ENCODE data around the gene GBX2.

Gene GBX2

GRCh38 chr2:236180831-236181453 is 12.8 kb upstream of the GBX2 start:
- no peak for DNase-seq (ENCODE audit: low read depth)

DNA sequence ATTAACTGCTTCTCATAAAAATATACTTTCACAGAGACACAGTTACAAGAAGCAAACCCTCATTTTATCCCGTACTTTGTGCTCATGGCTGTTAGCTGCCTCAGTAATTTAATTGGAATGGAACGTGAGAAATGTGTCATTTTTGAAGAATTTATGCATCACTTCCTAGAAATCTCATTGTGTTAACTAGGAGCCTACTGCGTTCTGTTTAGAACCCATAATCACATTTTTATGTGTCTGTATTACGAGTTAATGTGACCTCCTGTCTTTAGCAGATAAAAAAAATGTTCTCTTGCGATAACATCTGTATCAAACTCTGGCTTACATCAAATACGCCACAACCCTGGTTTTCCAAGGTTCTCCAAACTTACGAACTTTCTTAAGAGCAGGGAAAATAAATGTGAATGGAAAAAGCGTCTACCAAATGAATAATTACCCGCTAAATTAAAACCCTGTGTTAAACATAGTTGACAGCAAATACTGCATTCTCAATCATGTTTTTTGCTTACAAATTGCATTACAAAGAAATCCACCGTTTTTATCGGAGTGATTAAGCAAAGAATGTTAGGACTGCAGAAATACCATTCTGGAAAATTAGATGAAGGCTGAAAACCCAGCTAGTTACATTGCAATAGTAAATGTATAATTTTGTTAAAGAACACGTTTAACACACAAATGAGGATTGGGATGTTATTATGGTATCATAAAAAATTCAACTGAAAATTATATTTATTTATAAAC is 12.1 kb upstream of the GBX2 start:
- DNase-seq (ENCODE audit: low read depth), result no peak

DNA sequence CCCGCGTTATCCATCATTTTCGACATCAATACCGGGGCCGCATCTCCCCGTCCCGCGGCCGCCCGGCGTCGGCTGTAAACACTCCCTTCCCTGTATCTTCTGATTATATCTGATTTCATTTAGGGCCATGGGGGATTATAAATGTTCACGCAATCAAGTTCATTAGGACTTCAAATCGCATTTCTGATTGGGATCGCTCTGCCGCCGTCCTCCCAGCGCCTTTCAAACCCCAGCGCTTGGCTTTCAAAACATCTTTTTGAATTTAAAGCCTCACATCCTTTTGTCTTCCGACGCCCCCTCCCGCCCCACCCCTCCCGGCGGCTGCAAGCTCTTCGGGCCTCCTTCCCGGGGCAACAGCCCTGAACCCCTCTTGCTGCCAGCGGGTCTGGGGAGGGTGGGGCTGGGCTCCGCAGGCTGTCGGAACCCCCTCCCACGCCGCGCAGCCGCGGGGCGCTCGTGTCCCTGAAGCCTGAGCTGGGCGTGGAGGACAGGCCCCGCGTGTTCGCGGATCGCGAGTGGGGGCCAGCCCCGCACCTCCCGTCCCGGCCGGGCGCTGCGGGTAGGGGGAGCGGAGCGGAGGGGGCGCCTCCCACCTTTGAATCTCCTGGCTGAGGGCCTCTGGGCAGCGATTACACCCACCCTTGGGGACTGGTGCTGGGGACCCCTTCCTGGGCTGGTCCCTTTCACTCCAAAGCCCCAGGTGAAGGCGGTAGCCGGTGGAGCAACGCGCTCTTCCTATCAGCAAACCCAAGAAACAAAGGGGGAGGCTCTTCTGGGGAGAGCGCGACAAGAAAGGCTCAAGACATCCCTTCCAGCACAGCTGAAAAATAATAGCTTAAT is 11.3 kb upstream of the GBX2 start:
- no peak for DNase-seq (ENCODE audit: low read depth)

- DNase-seq (ENCODE audit: low read depth), result no peak
Measured at GRCh38 chr2:236178890-236179235, 10.7 kb upstream of the GBX2 start.

DNA sequence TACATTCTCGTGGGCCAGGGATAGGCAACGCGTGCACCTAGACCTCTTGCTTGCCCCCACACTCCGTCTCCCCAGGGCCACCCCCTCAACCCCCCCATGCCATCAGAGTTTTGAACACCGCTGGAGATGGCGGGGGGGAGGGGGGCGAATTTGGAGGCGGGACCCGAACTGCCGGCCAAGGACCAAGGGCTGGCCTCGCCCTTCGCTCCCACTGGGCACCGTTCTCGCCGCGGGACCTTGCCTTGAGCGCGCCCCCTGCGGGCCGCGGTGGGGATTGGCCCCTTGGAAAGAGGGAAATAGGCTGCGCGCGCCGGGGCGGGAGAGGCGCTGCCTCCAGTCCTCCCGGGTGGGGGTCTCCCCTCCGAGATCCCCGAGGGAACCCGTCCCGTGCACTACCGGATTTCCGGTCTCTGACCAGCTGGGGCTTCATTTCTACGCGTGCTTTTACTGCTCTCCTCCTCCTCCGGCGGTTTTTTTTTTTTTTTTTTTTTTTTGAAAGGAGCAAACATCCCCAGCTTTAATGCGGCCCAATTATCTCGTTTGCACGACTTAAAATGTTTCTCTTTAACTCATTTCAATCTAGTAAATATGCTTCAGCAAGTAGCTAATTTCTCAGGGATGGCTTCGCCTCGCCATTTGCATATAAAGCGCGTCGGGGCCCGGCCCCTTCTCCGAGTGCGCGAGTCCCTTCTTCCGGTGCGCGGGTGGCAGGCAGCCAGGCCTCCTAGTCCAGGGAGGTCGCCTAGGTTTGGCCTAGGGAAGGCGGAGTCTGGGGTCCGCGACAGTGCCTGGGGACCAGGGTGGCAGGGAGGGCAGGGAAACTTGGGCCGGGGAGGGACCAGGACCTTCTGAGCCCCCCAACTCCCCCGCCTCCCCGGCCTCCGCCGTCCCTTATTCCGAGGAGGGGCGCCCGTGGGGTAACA is 10.0 kb upstream of the GBX2 start:
- DNase-seq (ENCODE audit: low read depth), result no peak

DNA sequence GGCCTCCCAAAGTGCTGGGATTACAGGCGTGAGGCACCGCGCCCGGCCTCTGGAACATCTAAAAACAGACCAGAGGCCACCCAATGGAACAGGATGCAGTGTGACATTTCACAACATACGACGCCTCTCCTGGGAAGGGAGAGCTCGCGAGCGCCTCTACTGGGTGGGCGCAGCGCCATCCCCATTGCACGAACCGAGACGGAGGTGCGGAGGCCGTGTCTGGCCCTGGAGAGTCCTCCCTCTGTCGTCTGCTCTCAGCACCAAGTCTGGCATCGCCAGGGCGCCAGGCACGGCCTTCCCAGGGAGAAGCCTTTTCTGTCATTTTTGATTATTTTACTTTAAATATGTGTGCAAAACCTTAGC is 9.4 kb upstream of the GBX2 start:
- DNase-seq (ENCODE audit: low read depth), result no peak

GRCh38 chr2:236176951-236177350 is 8.8 kb upstream of the GBX2 start:
- no peak for DNase-seq (ENCODE audit: low read depth)

GRCh38 chr2:236176417-236176816 is 8.2 kb upstream of the GBX2 start:
- no peak for DNase-seq (ENCODE audit: low read depth)

- no peak for DNase-seq (ENCODE audit: low read depth)
Measured at GRCh38 chr2:236175548-236176150, 7.5 kb upstream of the GBX2 start.

- DNase-seq (ENCODE audit: low read depth), result no peak
Measured at GRCh38 chr2:236173729-236174607, 5.8 kb upstream of the GBX2 start.

DNA sequence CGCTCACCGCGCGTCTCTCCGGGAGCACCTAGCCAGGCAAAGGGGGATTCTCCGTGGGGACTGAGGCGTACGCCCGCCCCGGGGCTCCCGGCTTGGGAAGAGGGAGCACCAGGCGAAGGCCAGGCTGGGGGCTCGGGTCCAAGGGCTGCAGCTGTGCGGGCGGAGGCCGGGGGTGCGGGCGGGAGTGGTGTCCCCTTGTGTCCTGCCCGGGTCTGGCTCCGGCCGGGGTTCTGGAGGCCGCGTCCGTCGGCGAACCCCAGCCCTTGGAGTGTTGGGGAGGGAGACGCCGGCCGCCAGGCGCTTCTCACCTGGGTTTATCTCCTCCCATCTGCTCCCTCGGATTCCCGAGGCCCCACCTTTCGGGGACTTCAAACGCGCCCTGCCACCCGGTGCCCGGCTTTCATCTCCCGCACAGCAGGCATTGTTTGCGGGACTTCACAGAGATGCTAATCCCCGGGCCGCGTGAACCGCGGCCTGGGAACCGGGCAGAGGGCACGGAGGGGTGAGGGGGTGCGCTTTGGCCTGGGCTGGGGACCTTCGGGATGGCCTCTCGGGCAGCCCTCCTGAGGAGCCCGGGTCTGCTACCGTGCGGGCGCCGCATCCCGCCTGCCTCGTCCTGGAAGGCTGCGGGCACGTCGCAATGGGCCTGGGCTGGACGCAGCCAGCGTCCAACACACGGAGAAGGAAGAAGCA is 5.0 kb upstream of the GBX2 start:
- no peak for DNase-seq (ENCODE audit: low read depth)

DNA sequence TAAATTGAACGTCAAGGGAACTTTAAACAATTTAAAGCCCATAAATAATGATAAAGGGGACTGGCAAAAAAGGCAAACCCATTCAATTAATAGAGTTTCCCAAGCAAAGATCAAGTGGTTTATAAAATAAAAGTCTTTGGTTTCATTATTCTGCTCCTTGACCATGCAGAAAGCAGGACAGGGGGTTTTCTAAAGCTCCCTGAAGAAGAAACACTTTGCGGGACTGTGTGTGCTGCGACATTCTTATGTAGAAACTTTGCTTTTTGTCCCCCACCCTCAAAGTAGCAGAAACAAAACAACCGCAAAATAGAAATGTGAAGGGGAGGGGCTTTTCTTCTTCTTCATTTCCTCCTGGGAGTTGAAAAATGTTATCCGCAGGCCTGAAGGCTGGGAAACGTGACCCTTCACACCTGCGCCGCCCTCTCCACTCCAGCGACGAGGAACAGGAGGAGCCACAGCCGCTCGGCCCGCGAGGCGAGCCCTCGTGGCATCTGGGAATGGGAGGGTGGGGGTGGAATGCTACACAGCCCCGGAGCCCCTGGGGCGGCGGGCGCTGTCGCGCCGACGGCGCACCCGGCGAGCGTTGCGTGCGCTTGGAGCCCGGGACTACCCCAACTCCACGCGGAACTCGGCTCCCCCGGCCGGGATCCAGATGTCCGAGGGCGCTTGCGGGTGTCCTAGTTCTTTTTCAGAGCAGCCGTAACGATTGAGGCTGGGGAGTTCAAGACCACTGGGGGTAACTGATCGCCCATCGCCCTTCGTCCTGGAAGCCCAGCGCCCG is 4.3 kb upstream of the GBX2 start:
- DNase-seq (ENCODE audit: low read depth), result no peak

DNA sequence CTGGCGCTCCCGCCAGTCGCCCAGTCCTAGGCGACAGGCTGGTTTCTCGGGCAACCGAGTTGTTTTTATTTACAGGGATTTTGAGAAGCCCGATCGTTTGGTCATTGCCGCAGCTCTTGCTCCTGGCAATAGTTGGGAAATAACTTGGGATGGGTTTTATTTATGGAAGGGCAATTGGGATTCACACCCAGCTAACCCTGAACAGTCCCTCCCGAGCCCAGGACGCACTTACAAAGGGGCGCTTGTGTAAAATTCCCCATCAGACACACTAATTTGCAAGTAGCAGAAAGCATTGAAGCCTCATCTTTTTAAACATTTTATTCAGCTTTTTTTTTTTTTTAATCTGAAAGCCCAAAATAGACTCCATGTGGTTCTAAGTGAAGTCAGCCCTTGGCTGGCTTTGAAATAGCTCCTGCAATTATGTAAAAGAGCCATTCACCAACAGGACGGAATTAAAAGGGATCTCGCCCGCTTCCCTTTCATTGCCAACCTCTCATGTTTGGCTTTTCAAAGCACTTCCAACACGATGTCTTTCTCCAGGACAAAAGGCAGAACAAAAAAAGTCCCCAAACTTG is 3.6 kb upstream of the GBX2 start:
- no peak for DNase-seq (ENCODE audit: low read depth)

DNA sequence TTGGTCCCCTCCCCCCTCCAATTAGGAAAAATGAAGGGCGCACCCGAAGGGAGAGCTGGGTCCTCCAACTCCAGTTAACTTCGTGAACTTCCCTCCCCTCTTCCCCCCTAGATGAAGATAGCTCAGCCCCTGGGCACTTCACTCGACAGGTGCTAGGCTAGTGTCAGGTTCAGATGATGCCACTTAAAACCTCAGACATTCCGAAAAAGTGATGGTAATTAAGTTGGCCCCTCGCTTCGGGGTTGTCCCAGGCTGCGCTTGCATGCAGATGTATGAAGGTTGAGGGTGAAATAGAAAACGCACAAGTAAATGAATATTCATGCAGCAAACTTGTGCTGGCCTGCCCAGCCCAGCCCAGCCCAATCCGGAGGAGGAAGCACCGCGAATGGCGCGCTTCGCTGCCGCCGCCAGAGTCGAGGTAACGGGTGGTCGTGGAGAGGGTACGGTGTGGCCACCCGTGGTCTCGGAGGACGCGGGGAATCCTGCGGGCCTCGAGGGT is 3.0 kb upstream of the GBX2 start:
- no peak for DNase-seq (ENCODE audit: low read depth)

DNA sequence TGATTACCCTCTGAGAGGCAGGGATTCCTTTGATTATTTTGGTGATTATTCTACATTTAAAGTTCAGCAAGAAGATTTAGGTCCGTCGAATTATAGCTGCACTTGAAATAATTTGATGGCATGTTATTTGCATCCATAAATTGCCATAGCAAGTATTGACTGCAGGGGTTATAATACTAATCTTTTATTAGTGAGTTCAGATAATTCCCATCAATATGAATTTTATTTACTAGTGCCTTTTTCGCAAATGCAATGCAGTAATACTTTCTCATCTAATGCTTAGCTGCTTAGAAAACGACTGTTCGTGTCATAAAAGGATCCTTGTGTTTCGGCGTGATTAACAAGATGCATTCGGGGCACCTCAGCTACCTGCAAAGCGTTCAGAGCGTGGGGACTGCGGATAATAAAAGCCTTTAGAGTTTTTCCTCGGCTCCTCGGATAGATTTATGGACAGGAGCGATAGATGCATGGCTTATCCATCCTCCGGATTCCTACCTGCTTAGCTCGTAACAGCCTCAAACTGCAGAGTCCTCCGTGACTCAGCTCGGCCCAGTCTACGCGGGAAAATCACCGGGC is 2.5 kb upstream of the GBX2 start:
- DNase-seq (ENCODE audit: low read depth), result no peak

DNA sequence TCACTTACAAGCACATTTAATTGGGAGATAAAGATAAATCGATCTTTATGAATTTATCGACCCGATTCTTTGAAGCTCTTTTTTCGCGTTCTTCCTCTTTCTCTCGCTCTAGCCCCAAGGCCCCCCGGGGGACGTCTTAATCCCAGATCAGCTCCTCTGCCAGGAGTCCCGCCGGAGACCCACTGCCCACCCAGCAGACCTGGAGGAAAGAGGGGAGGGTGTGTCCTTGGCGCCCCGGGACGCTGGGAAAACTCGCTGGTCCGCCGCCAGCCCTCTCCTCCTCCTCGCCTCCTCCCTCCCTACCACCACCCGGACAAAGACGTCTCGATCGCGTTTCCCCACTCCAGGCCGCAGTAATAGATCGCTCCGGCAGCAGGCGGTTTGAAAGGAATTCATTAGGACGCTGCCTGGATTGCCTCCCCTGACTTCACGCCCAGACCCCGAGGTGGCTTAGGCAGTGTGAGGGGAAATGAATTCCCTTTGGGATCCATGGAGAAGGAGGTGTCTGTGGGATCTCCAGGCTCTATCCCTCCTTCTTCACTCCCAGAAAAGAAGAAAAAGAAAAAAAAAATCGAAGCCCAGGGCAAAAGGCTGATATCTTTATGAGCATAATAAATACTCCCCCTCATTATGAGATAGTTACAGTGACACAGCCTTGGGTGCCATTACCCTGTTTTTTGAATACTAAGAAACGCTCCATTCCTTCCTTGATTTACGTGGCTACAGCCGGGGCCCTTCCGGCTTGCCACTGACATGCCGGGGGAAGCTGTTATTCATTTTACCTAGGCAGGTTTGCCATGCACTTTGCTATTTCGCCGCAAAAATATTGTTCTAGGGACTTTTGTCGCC is 1.8 kb upstream of the GBX2 start:
- no peak for DNase-seq (ENCODE audit: low read depth)

- no peak for DNase-seq (ENCODE audit: low read depth)
Measured at GRCh38 chr2:236169151-236169721, 1.1 kb upstream of the GBX2 start.

All from HS-27A (cell line).